GM19372 (cell line): ENCODE results near the gene SLC36A2.
"Not testable (repeated sequence)": the region's sequence is repeated elsewhere in the genome, so short reads cannot be mapped to it uniquely, and the experiment has no call there.

Experiments
- ATAC-seq: cut with Tn5 transposase; IDR thresholded peaks from one replicate; pipeline ENCODE4 v1.9.1; 2021; ENCODE audit warnings: mild to moderate bottlenecking, low read depth, moderate library complexity; ENCODE audit not compliant: unreplicated experiment

Gene SLC36A2

GRCh38 chr5:151328734-151329133, 18.6 kb downstream of the SLC36A2 start:
- no peak for ATAC-seq

GRCh38 chr5:151327585-151327984, 19.8 kb downstream of the SLC36A2 start:
- ATAC-seq: no peak

DNA sequence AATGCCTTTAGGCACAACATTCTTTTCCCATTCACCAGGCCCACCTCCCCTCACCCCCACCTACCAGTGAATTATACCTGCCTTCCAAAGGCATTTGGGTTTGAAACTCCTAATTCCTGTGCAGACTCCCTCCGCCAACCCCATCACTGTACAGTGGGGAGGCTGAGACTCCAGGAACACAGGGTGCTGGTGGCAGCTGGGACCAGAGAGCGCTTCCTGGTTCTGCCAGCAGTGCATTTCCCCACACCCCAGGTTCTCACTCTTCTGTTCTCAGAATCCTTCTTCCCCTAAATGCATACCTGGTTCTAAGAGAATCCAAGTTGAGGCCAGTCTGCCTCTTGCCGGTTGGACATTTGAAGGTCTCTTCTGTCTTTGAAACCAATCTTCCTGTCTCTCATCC, 21.1 kb downstream of the SLC36A2 start:
- ATAC-seq: no peak

DNA sequence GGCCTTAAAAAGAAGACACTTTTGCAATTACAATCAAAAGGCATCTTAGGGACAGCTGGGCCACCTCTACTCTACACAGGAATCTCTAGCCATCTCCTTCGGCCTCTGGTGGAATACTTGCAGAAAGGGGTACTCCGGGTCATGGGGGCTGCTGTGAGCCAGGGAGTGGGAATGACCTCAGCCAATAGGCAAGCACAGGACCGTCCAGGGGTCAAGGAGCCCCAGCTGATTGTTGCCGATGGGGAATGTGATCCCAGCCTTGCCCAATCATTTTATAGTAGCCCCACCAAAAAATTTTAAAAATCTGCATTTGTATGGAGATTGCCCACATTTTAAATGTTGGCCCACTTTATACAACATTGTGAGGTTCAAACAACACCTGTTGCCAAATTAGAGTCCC, 26.9 kb downstream of the SLC36A2 start:
- no peak for ATAC-seq

GRCh38 chr5:151318850-151319732, 28.3 kb downstream of the SLC36A2 start:
- ATAC-seq: peak; percentile 51

- ATAC-seq: no peak
These were observed 29.5 kb downstream of the SLC36A2 start for GRCh38 chr5:151317871-151318270.

- peak; percentile 82 for ATAC-seq
These were observed 31.3 kb downstream of the SLC36A2 start for GRCh38 chr5:151315998-151316597.

- ATAC-seq: no peak
These were observed 34.0 kb downstream of the SLC36A2 start for GRCh38 chr5:151313357-151313756.

DNA sequence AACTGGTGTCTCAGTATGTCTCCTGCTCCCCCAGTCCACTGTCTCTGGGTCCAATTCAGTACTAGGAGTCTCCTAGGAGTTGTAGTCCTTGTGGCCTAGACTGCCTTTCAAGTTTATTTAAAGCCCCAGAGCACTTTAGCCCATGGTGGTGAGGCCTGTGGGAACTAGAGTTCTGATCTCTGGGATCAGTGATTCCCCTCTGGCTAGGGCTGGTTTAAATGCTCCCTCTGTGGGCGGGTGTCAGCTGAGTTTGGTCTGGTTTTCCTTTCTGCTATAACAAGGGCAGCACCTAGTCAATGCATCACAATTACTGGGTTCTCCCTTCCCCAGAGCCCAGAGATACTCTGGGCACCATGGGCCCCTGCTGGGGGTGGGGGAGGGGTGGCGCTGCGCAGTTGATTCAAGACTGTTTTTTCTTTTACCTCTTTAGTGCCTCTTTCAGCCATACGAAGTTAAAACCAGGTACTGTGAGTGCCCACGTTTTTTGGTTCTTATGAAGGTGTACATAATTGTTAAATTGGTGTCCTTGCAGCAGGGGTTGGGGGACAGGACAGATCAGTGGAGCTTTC, 34.5 kb downstream of the SLC36A2 start:
- ATAC-seq: no peak

DNA sequence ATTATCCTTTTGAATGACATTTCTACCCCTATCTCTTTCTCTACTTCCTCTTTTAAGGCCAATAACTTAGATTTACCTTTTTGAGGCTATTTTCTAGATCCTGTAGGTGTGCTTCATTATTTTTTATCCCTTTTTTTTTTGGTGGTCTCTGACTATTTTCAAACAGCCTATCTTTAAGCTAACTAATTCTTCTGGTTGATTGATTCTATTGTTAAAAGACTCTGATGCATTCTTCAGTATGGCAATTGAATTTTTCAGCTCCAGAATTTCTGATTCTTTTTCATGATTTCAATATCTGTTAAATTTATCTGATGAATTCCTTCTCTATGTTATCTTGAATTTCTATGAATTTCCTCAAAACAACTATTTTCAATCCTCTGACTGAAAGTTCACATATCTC, 36.4 kb downstream of the SLC36A2 start:
- no peak for ATAC-seq

- ATAC-seq: not testable (repeated sequence)
These were observed 37.5 kb downstream of the SLC36A2 start for GRCh38 chr5:151309821-151310220.

GRCh38 chr5:151309266-151309665, 38.1 kb downstream of the SLC36A2 start:
- not testable (repeated sequence) for ATAC-seq

DNA sequence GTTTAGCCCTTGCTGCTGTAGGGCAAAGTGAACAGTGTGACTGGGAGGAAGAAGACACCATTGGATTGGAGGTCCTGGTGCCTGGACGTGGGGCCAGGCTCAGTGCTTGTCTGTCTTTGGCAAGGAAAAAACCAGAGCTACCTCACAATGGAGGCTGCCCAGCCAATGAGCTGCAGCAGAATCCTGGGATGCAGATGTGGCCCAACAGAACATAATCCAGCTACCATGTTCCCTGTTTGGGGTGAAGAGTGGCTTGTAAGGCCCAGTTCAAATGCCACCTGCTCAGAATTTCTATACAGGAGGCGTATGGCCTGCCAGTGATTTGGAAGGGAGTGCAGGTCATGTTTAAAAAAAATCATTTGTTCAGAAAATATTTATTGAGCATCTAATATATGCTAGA, 43.7 kb downstream of the SLC36A2 start, which contains the start of gene SLC36A3:
Gene SLC36A3 (minus strand): TSS at position 101 of the 400 bp plus-strand sequence. CDS start 412 bp downstream, outside the sequence.
- no peak for ATAC-seq

- ATAC-seq: no peak
These were observed 49.1 kb downstream of the SLC36A2 start for GRCh38 chr5:151298063-151298855.

- no peak for ATAC-seq
These were observed 50.4 kb downstream of the SLC36A2 start for GRCh38 chr5:151296974-151297373.

DNA sequence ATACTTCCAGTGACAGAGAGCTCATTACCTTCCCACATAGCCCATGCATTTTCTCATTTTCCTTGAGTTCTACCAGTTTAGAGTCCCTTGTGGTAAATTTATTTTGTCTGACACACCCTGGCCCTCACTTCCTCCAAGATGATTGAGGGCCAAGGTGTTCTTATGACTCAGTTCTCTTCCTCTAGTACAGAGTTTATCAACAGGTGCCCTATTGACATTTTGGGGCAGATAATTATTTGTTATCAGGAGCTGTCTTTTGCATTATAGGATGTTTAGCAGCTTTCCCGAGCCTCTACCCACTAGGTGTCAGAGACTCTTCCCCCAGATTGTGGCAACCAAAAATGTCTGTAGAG, 50.9 kb downstream of the SLC36A2 start:
- ATAC-seq: no peak

- no peak for ATAC-seq
These were observed 51.4 kb downstream of the SLC36A2 start for GRCh38 chr5:151295791-151296477.

GRCh38 chr5:151295138-151295537, 52.2 kb downstream of the SLC36A2 start:
- ATAC-seq: no peak

GRCh38 chr5:151293624-151294023, 53.7 kb downstream of the SLC36A2 start:
- ATAC-seq: no peak

DNA sequence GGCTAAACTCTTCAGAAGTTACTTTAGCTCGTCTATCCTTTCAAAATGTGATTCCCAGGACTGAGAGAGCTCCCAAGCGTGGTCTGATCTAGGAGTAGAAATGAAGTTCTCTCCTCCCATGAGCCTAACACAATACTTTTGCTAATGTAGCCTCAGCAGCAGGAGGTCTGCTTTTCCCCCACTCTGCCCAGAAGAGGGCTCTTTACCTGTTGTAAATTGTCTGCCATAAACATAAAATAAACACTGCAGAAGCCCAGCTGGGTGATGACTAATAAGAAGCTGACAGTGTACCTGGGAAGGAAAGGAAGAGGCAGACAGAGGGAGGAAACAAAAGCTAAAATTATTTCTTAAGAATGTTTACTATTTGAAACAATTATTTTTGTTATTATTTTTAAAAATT, 59.2 kb downstream of the SLC36A2 start:
- no peak for ATAC-seq
